Liver (tissue), 9 donors: Measurements from ENCODE around the gene ADPRS. TPM values are rescaled to one million over a fixed set of nuclear protein-coding genes. Genes with fewer than 3 reads are reported as not detected.

Experiments used
- DNase-seq: peaks from one replicate; pipeline ENCODE4 v3.0.0-alpha.2; 2017; ENCODE audit warnings: low spot score
- H3K27ac ChIP-seq, 2 donors: one replicate each; pipeline ENCODE4 v1.7.0; 2013; ENCODE audit warnings: inconsistent platforms in 2 of 2, low read length in 2 of 2, control low read depth in 1 of 2, low read depth in 1 of 2, mild to moderate bottlenecking in 1 of 2
- H3K27me3 ChIP-seq, 4 donors: one replicate each; pipeline versions ENCODE4 v1.6.1 to v1.7.0; 2013; ENCODE audit warnings: low read length in 3 of 4, inconsistent platforms in 1 of 4, mild to moderate bottlenecking in 1 of 4, moderate library complexity in 1 of 4; ENCODE audit not compliant: control insufficient read depth in 4 of 4, insufficient read depth in 4 of 4
- H3K36me3 ChIP-seq, 4 donors: one replicate each; pipeline versions ENCODE4 v1.6.1 to v1.7.0; 2013; ENCODE audit warnings: low read length in 3 of 4, mild to moderate bottlenecking in 3 of 4, low read depth in 1 of 4, moderate library complexity in 1 of 4; ENCODE audit not compliant: control insufficient read depth in 4 of 4, insufficient read depth in 3 of 4
- H3K4me1 ChIP-seq, 4 donors: one replicate each; pipeline versions ENCODE4 v1.6.1 to v1.7.0; 2013; ENCODE audit warnings: low read length in 3 of 4, mild to moderate bottlenecking in 3 of 4, moderate library complexity in 1 of 4; ENCODE audit not compliant: control insufficient read depth in 4 of 4, insufficient read depth in 4 of 4
- H3K4me3 ChIP-seq, 3 donors: one replicate each; pipeline versions ENCODE4 v1.6.1 to v1.7.0; 2013; ENCODE audit warnings: low read length in 3 of 3, control low read depth in 1 of 3, low read depth in 1 of 3, mild to moderate bottlenecking in 1 of 3
- H3K9ac ChIP-seq, 2 donors: one replicate each; pipeline ENCODE4 v1.7.0; 2013; ENCODE audit warnings: low read length in 2 of 2, mild to moderate bottlenecking in 2 of 2, moderate library complexity in 2 of 2, control low read depth in 1 of 2, low read depth in 1 of 2
- H3K9me3 ChIP-seq, 4 donors: one replicate each; pipeline versions ENCODE4 v1.6.1 to v1.7.0; 2013; ENCODE audit warnings: low read length in 3 of 4; ENCODE audit not compliant: control insufficient read depth in 4 of 4
- ATF3 ChIP-seq: IDR thresholded peaks from 2 replicates; pipeline ENCODE4 v1.6.1; 2016; ENCODE audit warnings: antibody characterized with exemption
- CTCF ChIP-seq: fragments of 150-350 bp; IDR thresholded peaks from 2 replicates; pipeline ENCODE4 v1.5.1; 2017; ENCODE audit warnings: improper control_type of control experiment, low read depth, low read length; ENCODE audit not compliant: missing input control
- EGR1 ChIP-seq, 2 donors: IDR thresholded peaks; 2 replicates each; pipeline ENCODE4 v1.6.1; 2016 to 2018; ENCODE audit warnings: antibody characterized with exemption in 2 of 2, low read depth in 2 of 2
- FOXA2 ChIP-seq: IDR thresholded peaks from 2 replicates; pipeline ENCODE4 v1.6.1; 2016; ENCODE audit warnings: antibody characterized with exemption
- HNF4A ChIP-seq, 2 donors: conservative IDR thresholded peaks; 2 replicates each; pipeline ENCODE4 v1.6.1; 2016; ENCODE audit warnings: antibody characterized with exemption in 2 of 2, mild to moderate bottlenecking in 2 of 2
- HNF4G ChIP-seq: IDR thresholded peaks from 2 replicates; pipeline ENCODE4 v1.6.1; 2016; ENCODE audit warnings: antibody characterized with exemption
- JUND ChIP-seq, 2 donors: IDR thresholded peaks; 2 replicates each; pipeline ENCODE4 v1.6.1; 2016; ENCODE audit warnings: antibody characterized with exemption in 2 of 2
- MAX ChIP-seq: IDR thresholded peaks from 2 replicates; pipeline ENCODE4 v1.6.1; 2016; ENCODE audit warnings: antibody characterized with exemption
- NR2F2 ChIP-seq: IDR thresholded peaks from 2 replicates; pipeline ENCODE4 v1.6.1; 2016; ENCODE audit warnings: antibody characterized with exemption
- REST ChIP-seq: IDR thresholded peaks from 2 replicates; pipeline ENCODE4 v1.6.1; 2016; ENCODE audit warnings: antibody characterized with exemption, mild to moderate bottlenecking
- RXRA ChIP-seq, 2 donors: IDR thresholded peaks; 2 replicates each; pipeline ENCODE4 v1.6.1; 2017 to 2018; ENCODE audit warnings: antibody characterized with exemption in 2 of 2, mild to moderate bottlenecking in 1 of 2
- SP1 ChIP-seq: IDR thresholded peaks from 2 replicates; pipeline ENCODE4 v1.6.1; 2018; ENCODE audit warnings: antibody characterized with exemption, mild to moderate bottlenecking
- TAF1 ChIP-seq: conservative IDR thresholded peaks from 2 replicates; pipeline ENCODE4 v1.6.1; 2016; ENCODE audit warnings: antibody characterized with exemption, mild to moderate bottlenecking
- YY1 ChIP-seq: IDR thresholded peaks from 2 replicates; pipeline ENCODE4 v1.6.1; 2016; ENCODE audit warnings: antibody characterized with exemption, mild to moderate bottlenecking
- ZBTB33 ChIP-seq: IDR thresholded peaks from 2 replicates; pipeline ENCODE4 v1.6.1; 2016; ENCODE audit warnings: antibody characterized with exemption
- WGBS: extraction: QIAGEN DNeasy Blood & Tissue Kit; methylation state at CpG from one replicate; pipeline ENCODE4 v1.1.7; 2013; 5-methylcytosine and 5-hydroxymethylcytosine counted together
- polyA plus RNA-seq, 2 donors: library from polyadenylated mRNA; stranded (reverse) in 1 of 2; unstranded in 1 of 2; fragments of 200-250 nt in 1 of 2; fragments of >200 nt in 1 of 2; fragmentation: Nextera tagmentation in 1 of 2; extraction: Ambion mirVana in 1 of 2; gene quantifications; one replicate each; pipeline versions ENCODE4 v1.2.1 to v1.2.3, GENCODE V29; 2013 to 2015
- total RNA-seq, 2 donors: library from RNA; depleted of rRNA; stranded (reverse); fragments of >200 nt; gene quantifications; one replicate each; pipeline ENCODE4 v1.2.3, GENCODE V29; 2014
- donor health status: healthy.
- donor health status: healthy.
- donor health status: healthy.
- donor health status: healthy.
- donor health status: healthy.

ADPRS gene
- total and polyA plus RNA-seq, 4 donors = 9.4 to 13.1 (median 11.0) TPM

- no peaks in the 10 kb centered on the region for H3K9me3 ChIP-seq
- no peak overlapping the region for H3K4me3 ChIP-seq
- no peak overlapping the region for H3K9ac ChIP-seq
- no peaks in the 10 kb centered on the region for H3K4me1 ChIP-seq
- H3K36me3 ChIP-seq = peaks cover 4 to 33% (median 25%) of the 10 kb centered on the region in 4 donors
- TF ChIP-seq FOXA2 = no peak
- TF ChIP-seq SP1 = no peak
- TF ChIP-seq HNF4A (conservative IDR thresholded peaks at IDR 0.05) = no peak
- TF ChIP-seq JUND (IDR thresholded peaks at IDR 0.05) = no peak
- TF ChIP-seq RXRA (IDR thresholded peaks at IDR 0.05) = no peak
- no peak for TF ChIP-seq REST
- no peak for TF ChIP-seq YY1
- TF ChIP-seq ATF3 = no peak
- no peak for TF ChIP-seq MAX
- TF ChIP-seq ZBTB33 = no peak
- TF ChIP-seq EGR1 (IDR thresholded peaks at IDR 0.05; ENCODE audit: low read depth in 2 of 2) = no peak
- no peak for TF ChIP-seq CTCF
- no peak for TF ChIP-seq HNF4G
- TF ChIP-seq TAF1 = no peak
- no peak for DNase-seq
- no peak overlapping the region for H3K27ac ChIP-seq
- H3K27me3 ChIP-seq = no peaks in the 10 kb centered on the region
These were observed 47.1 kb downstream of the ADPRS start for GRCh38 chr1:36135796-36136195.

GRCh38 chr1:36136535-36136934 is 47.8 kb downstream of the ADPRS start:
- no peaks in the 10 kb centered on the region for H3K9me3 ChIP-seq
- H3K27ac ChIP-seq = no peak overlapping the region
- no peaks in the 10 kb centered on the region for H3K4me1 ChIP-seq
- H3K36me3 ChIP-seq = peaks cover 4 to 33% (median 25%) of the 10 kb centered on the region in 4 donors
- H3K27me3 ChIP-seq = no peaks in the 10 kb centered on the region
- WGBS = 74% methylated on average over 1 of the region's 1 CpG
- H3K4me3 ChIP-seq = no peak overlapping the region
- H3K9ac ChIP-seq = no peak overlapping the region
- DNase-seq = no peak
- TF ChIP-seq REST = no peak
- no peak for TF ChIP-seq NR2F2
- TF ChIP-seq CTCF = no peak
- no peak for TF ChIP-seq ATF3
- no peak for TF ChIP-seq ZBTB33
- TF ChIP-seq FOXA2 = no peak
- no peak for TF ChIP-seq EGR1 (IDR thresholded peaks at IDR 0.05; ENCODE audit: low read depth in 2 of 2)
- TF ChIP-seq JUND (IDR thresholded peaks at IDR 0.05) = no peak
- TF ChIP-seq SP1 = no peak
